ENCODE results near the gene ACOD1.
"Not testable (repeated sequence)": the region's sequence is repeated elsewhere in the genome, so short reads cannot be mapped to it uniquely, and the experiment has no call there.

Gene ACOD1
- total RNA-seq: 0 reads per million in 2 donors

GRCh38 chr13:76948149-76948548 is at the start of gene ACOD1:
ACOD1 (plus strand) TSS chr13:76948511; CDS start chr13:76948559, 48 bp downstream.
- no peak for DNase-seq

GRCh38 chr13:76899066-76899465 is 49.2 kb upstream of the ACOD1 start:
- DNase-seq: not testable (repeated sequence)

- DNase-seq: peak; percentile 45
Observed at GRCh38 chr13:76903544-76904162, 44.7 kb upstream of the ACOD1 start.

GRCh38 chr13:76904507-76904906 is 43.8 kb upstream of the ACOD1 start:
- no peak for DNase-seq

- DNase-seq: no peak
Observed at GRCh38 chr13:76912476-76912875, 35.8 kb upstream of the ACOD1 start.

GRCh38 chr13:76913898-76914297 is 34.4 kb upstream of the ACOD1 start:
- DNase-seq: no peak

GRCh38 chr13:76917095-76917494 is 31.2 kb upstream of the ACOD1 start:
- DNase-seq: no peak

GRCh38 chr13:76917755-76918481 is 30.4 kb upstream of the ACOD1 start:
- not testable (repeated sequence) for DNase-seq

GRCh38 chr13:76921516-76921915 is 26.8 kb upstream of the ACOD1 start:
- DNase-seq: no peak

- DNase-seq: no peak
Observed at GRCh38 chr13:76925115-76925514, 23.2 kb upstream of the ACOD1 start.

GRCh38 chr13:76927955-76928354 is 20.4 kb upstream of the ACOD1 start:
- no peak for DNase-seq

GRCh38 chr13:76928456-76928855 is 19.9 kb upstream of the ACOD1 start:
- no peak for DNase-seq

GRCh38 chr13:76929320-76929719 is 19.0 kb upstream of the ACOD1 start:
- no peak for DNase-seq

- no peak for DNase-seq
Observed at GRCh38 chr13:76929851-76930374, 18.4 kb upstream of the ACOD1 start.

- no peak for DNase-seq
Observed at GRCh38 chr13:76932076-76932475, 16.2 kb upstream of the ACOD1 start.

GRCh38 chr13:76934671-76935070 is 13.6 kb upstream of the ACOD1 start:
- no peak for DNase-seq

- no peak for DNase-seq
Observed at GRCh38 chr13:76936763-76937162, 11.5 kb upstream of the ACOD1 start.

- DNase-seq: no peak
Observed at GRCh38 chr13:76937281-76937820, 11.0 kb upstream of the ACOD1 start.

- DNase-seq: no peak
Observed at GRCh38 chr13:76939215-76939614, 9.1 kb upstream of the ACOD1 start.

GRCh38 chr13:76942363-76942762 is 5.9 kb upstream of the ACOD1 start:
- no peak for DNase-seq

- no peak for DNase-seq
Observed at GRCh38 chr13:76943646-76944045, 4.7 kb upstream of the ACOD1 start.

GRCh38 chr13:76944456-76944855 is 3.9 kb upstream of the ACOD1 start:
- DNase-seq: no peak

- DNase-seq: no peak
Observed at GRCh38 chr13:76950101-76950500, 1.8 kb downstream of the ACOD1 start.

- DNase-seq: no peak
Observed at GRCh38 chr13:76953968-76954367, 5.7 kb downstream of the ACOD1 start.

Measured in T-helper 9 cell (primary cell).